Measurements from ENCODE around the gene ASCL4.

The ASCL4 gene

DNA sequence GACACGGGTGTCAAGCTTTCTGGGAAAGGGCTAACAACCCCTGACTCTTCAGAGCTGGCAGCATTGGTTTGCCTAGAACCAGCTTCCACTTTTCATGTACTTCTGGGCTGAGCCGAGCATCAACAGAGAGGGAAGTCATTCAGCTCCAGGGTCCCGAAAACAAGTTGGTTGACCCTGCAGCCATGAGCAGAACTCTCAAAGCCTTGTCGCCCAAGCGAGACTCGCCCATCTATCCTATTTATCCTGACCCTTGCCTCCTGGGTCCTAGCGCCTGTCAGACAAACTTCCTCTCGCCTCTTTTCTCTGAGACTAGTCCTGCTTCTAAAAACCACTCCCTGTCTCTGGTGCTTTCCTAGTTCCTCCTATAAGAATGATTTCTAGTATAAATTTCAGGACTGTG lies 47.9 kb downstream of the ASCL4 start:
- TF ChIP-seq, protein P1, sequence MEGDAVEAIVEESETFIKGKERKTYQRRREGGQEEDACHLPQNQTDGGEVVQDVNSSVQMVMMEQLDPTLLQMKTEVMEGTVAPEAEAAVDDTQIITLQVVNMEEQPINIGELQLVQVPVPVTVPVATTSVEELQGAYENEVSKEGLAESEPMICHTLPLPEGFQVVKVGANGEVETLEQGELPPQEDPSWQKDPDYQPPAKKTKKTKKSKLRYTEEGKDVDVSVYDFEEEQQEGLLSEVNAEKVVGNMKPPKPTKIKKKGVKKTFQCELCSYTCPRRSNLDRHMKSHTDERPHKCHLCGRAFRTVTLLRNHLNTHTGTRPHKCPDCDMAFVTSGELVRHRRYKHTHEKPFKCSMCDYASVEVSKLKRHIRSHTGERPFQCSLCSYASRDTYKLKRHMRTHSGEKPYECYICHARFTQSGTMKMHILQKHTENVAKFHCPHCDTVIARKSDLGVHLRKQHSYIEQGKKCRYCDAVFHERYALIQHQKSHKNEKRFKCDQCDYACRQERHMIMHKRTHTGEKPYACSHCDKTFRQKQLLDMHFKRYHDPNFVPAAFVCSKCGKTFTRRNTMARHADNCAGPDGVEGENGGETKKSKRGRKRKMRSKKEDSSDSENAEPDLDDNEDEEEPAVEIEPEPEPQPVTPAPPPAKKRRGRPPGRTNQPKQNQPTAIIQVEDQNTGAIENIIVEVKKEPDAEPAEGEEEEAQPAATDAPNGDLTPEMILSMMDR (conservative IDR thresholded peaks at IDR 0.05; ENCODE audit: low read depth), result no peak
- H3K27ac ChIP-seq, result no peak overlapping the region
- DNase-seq (ENCODE audit: low spot score), result no peak
- POLR2A ChIA-PET (ENCODE audit: low non-redundant PET), result no interaction called here
- CTCF ChIA-PET, result interaction anchor here (0.7 kb wide), 1 partner anchor 38 kb away, joined by 3 read pairs; no protein-coding TSS in a partner anchor

All from RWPE1 (cell line).